Activated naive CD4-positive, alpha-beta T cell treated with Interleukin-2 at 50 U/mL for 16 hours (primary cell): Measurements from ENCODE around the gene CCND2.

Source experiments
- DNase-seq: peaks from one replicate; pipeline ENCODE4 v3.0.0-alpha.2; 2020

The CCND2 gene

DNA sequence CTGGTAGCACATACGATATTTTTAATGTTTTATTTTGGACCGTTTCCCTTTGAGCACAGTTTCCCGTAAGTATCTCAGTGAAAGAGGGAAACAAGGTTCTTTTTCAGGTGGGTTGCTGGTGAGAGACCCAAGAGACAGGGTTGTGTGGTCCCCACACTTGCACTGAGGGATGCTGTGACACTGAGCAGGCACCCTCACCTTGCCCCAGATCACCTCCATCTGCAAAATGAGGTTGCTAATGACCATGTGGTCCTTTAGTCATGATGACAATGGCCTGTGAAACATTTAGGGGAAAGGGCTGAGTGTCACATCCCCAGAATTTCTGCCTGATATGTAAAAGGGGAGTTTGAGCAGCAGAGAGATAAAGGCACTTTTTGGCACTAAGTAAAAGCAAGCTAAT is 4.3 kb downstream of the CCND2 start:
- no peak for DNase-seq

GRCh38 chr12:4278329-4279197 is 5.0 kb downstream of the CCND2 start:
- no peak for DNase-seq

DNA sequence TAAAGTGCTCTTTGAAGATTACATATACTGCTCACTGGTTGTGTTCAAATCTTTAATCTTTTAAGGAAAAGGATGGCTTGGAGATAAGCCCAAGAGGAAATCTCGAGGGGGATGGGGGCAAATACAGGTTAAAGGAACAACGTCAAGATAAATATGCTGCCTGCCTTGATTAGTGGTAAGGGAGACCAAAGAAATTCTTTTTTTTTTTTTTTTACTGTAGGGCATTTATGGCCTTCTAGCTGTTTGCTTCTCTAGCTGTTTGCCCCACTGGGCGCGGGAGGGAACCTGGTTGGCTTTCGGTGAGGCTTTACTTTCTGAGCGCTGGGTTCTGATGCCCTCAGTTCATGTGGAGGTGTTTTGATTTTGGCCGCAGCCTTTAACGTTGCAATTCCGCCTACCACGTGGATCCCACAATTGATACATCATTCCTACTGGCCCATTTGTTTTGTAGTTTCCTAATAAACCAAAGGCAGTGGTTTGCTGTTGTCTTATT is 5.7 kb downstream of the CCND2 start:
- no peak for DNase-seq

GRCh38 chr12:4280351-4281163 is 7.0 kb downstream of the CCND2 start:
- DNase-seq, result no peak

GRCh38 chr12:4281173-4281654 is 7.7 kb downstream of the CCND2 start:
- DNase-seq, result no peak

GRCh38 chr12:4282103-4282891 is 8.7 kb downstream of the CCND2 start:
- DNase-seq, result no peak

- no peak for DNase-seq
Measured at GRCh38 chr12:4282892-4283511, 9.4 kb downstream of the CCND2 start.

DNA sequence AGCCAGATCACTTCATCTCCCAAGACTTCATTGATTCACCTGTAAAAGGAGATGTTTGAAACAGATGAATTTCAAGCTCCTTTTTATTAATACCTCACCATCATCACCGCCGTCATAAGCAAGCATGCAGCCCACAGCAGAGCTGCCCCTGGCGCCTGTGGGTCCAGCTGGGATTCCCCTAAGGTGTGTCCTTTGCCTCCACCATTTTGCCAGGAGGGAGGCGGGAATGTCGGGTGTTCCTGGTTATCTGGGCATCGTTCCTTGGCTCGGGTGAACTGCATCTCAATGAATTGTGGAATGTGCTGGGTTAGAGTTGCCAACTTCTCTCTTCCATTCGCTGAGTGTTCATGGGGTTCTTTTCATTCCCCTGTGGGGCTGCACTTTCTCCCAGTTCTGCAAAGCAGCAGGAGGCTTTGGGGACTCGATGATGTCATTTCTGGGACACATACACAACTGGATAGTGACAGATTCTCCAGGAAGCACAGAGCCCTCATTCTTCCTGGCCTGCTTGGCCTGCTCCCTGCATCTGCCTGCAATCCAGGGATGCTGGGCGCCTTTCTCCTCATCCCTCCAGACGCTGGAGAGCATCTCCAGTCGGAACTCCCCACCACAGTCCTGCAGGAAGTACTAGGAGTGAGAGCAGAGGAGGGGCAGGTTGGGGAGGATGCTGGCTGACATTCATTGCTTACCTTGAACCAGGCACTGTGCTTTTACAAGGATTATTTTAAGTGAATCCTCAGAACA is 10.1 kb downstream of the CCND2 start:
- no peak for DNase-seq

DNA sequence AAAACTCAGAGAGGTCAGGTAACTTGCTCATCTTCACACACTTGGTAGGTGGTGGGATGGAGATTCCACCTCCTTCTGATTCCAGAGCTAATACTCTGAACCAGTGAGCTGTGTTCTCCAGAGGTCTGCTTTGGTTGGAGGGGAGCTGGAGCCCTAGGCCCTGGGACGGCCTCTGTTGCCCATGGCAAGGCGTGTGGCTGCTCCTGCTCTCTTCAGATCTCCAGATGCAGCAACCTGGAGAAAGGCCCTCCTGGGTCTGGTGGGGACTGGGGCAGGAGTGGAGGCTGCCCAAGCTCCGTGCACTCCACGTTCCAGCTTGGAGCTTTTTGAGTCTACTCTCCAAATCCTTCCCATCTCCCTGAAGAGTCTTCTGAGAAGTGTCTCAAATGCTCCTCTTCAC is 10.7 kb downstream of the CCND2 start:
- no peak for DNase-seq

GRCh38 chr12:4285070-4285469 is 11.5 kb downstream of the CCND2 start:
- DNase-seq, result no peak

DNA sequence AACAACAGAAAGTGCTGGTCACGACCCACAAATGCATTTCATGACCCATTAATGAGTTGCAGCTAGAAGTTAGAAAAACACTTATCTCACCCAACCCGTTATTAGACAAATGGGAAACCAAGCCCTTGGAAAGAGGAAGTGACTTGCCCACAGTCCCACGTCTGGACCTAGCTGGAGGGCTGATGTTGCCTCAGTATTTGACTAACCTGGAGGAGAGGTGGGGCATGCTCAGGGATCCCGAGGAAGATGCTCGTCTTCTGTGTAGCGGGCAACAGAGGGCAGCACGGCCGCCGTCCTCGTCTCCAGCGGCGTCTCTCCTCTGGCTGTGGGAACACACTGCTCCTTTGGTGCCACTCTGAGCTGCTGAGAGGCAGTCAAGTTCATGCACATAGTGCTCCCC is 12.7 kb downstream of the CCND2 start:
- no peak for DNase-seq

DNA sequence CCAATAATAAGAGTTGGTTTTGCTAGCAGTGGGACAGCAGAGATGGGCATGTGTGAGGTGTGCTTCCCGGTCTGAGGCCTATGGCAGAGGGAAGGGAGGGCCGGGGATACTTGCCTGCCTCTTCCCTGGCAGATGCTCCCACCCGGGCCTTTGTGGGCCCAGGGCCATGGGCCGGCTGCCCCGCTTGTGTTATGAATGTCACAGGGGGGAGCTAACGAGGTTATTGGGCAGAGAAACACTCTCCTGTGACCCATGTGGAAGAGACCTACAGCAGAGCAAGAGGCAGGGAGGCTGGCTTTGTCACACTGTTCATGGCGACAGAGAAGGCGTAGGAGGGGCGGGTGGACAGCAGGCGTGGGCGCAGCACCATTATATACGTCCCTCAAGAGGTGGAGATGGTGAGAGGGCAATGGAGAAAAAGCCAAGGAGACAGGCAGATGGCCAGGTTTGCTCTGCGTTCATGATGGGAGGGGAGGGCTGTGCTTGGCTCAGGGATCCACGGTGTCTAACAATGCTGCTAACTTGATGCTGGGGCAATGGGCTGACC is 13.3 kb downstream of the CCND2 start:
- no peak for DNase-seq

DNA sequence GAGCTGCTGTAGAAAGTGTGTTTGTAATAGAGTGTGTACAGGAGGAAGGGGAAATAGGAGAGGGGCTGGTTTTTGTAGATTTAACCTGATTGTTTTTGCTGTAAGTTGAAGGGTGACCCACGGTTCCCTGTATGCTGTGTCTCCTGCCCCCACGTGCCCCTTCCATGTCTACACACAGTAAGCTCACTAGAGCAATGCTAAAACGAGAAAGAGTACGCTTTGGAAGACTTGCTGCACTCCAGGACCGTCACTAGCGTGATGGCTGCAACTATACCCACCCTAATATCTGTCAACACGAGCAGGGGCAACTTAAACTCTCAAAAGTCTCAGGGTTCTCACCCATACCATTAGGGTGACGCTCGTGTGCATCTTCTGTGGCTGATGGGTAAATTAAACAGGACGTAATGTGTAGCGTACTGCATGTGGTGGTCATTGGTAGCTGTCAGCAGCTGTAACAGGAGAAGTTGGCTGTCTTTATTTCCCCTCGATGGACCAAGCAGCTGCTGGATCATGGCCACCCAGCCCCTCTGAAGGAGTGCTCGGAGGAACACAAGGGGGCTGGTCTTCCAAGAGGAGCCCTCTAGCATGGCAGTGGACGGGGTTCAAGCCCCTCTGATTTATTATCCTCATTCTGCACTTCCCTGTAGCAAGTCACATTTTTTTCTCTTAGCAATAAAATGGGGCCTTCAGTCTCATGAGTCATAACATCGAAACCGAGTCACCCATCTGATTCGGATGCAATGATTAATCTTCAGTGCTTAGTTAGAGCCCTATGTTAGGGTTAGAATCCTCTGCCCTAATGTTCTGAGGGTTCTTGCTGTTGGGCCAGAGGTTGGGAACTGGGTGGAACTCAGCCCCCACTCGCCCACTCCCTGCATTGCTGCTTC is 14.0 kb downstream of the CCND2 start:
- DNase-seq, result no peak

DNA sequence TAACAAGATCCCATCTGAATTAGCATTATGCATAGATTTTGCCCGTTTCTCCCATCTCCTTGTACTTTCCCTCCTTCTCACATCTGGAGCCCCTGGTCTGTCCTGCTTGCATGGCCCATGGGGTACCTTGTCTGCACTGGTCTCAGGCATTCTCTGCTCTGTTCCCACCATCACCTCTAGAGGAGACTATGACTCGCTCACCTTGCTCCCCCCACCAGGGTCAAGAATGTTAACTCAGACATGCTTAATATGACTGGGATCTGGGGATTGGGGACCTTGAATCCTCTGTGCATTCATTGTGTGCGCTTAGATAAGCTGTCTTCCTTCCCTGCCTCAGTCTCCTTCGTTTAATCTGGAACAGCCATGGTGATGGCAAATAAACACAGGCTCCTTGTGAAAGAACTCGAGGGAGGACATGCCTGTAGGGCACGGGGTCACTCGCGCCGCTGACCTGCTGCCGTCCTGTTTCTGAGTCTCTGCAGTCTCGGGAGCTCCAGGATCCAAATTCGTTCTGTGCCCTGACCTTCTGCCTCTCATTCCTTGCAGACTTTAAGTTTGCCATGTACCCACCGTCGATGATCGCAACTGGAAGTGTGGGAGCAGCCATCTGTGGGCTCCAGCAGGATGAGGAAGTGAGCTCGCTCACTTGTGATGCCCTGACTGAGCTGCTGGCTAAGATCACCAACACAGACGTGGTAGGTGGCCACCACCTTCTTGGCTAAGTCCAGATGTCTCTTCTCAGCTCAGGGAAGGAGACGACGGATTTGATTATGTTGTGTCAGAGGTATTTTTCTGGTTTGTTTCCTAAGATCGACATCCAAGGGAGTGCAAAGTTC is 15.0 kb downstream of the CCND2 start:
- DNase-seq, result no peak

DNA sequence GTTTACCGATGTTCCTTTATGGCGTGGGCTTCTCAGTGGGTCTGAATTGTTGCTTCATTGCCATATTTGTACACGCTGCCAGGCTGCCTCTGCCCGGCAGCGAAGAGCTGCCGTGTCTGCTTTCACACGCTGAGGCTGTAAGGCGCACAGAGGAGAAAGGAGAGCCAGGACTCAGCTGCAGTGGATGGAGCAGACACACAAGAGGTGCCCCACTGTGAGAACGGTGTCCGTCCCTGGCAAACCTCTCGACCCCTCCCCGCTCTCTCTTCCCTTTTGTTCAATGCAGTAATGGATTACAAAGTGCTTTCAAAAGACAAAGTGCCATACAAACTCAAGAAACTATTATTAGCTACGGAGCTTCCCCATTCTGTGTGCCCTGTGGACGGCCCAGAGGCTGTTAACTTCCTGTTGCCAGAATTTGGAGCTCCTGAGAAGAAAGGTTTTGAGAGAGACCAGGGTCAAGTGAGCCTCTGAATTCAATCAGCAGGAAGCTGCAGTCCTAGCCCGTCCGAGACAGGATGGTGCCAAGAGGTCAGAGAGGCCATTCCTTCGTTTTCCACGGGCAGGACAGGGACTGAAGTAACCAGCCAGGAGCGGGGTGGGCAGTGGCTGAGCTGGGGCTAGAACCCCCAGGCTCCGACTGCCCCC is 15.8 kb downstream of the CCND2 start:
- no peak for DNase-seq

- DNase-seq, result no peak
Measured at GRCh38 chr12:4289998-4290790, 16.6 kb downstream of the CCND2 start.

GRCh38 chr12:4292341-4293073 is 18.9 kb downstream of the CCND2 start:
- no peak for DNase-seq
